Smooth muscle cell (in vitro differentiated cells): ENCODE results near the gene AGAP9. TPM values are rescaled to one million over a fixed set of nuclear protein-coding genes. Genes with fewer than 3 reads are reported as not detected.
A peak's percentile ranks its signal among the peaks of the same experiment; 100 is the strongest.
"Not testable (repeated sequence)": the region's sequence is repeated elsewhere in the genome, so short reads cannot be mapped to it uniquely, and the experiment has no call there.

Source experiments
- DNase-seq: peaks from one replicate; lab custom pipeline; 2025; ENCODE audit not compliant: unreplicated experiment; lab: John Stamatoyannopoulos, UW
- H2AFZ ChIP-seq: fragments of 200-600 bp; sonication (generic); 2 replicates; pipeline ENCODE4 v1.6.0; 2016; ENCODE audit warnings: antibody characterized with exemption, low read depth, mild to moderate bottlenecking
- H3F3A ChIP-seq: fragments of 200-600 bp; sonication (generic); 2 replicates; pipeline ENCODE4 v1.6.0; 2017; ENCODE audit warnings: antibody characterized with exemption, low read depth
- H3K27ac ChIP-seq: fragments of 200-600 bp; sonication (generic); 2 replicates; pipeline ENCODE4 v1.5.1; 2016; ENCODE audit warnings: low read depth, mild to moderate bottlenecking
- H3K27me3 ChIP-seq: fragments of 200-600 bp; sonication (generic); 2 replicates; pipeline ENCODE4 v1.6.1; 2016; ENCODE audit warnings: low read depth, mild to moderate bottlenecking
- H3K36me3 ChIP-seq: fragments of 200-600 bp; sonication (generic); 2 replicates; pipeline ENCODE4 v1.5.1; 2016; ENCODE audit warnings: low read depth
- H3K4me1 ChIP-seq: fragments of 200-600 bp; sonication (generic); 2 replicates; pipeline ENCODE4 v1.5.1; 2016; ENCODE audit warnings: low read depth
- H3K4me2 ChIP-seq: fragments of 200-600 bp; sonication (generic); 2 replicates; pipeline ENCODE4 v1.6.0; 2016; ENCODE audit warnings: mild to moderate bottlenecking
- H3K4me3 ChIP-seq: fragments of 200-600 bp; sonication (generic); 2 replicates; pipeline ENCODE4 v1.5.1; 2016; ENCODE audit warnings: mild to moderate bottlenecking
- H3K79me2 ChIP-seq: fragments of 200-600 bp; sonication (generic); 2 replicates; pipeline ENCODE4 v1.6.0; 2016; ENCODE audit warnings: low read depth, mild to moderate bottlenecking
- H3K9ac ChIP-seq: fragments of 200-600 bp; sonication (generic); 2 replicates; pipeline ENCODE4 v1.6.0; 2016; ENCODE audit warnings: low read depth
- H3K9me3 ChIP-seq: fragments of 200-600 bp; sonication (generic); replicated peaks from 2 replicates; pipeline ENCODE4 v1.5.1; 2016; ENCODE audit warnings: low read depth
- H4K20me1 ChIP-seq: fragments of 200-600 bp; sonication (generic); 2 replicates; pipeline ENCODE4 v1.6.0; 2016; ENCODE audit warnings: low read depth
- WGBS: methylation state at CpG from one replicate; pipeline ENCODE4 v1.1.7; 2016; ENCODE audit warnings: low lambda C conversion rate; 5-methylcytosine and 5-hydroxymethylcytosine counted together
- polyA plus RNA-seq: library from polyadenylated mRNA; unstranded; fragments of >200 nt; fragmentation: Nextera tagmentation; extraction: Ambion mirVana; gene quantifications from 2 replicates; pipeline ENCODE4 v1.2.1, GENCODE V29; 2016
- total RNA-seq: library from RNA; depleted of rRNA; stranded (reverse); fragments of >200 nt; gene quantifications from 2 replicates; pipeline ENCODE4 v1.2.3, GENCODE V29; 2014

Gene AGAP9
- total and polyA plus RNA-seq, 2 experiments from 2014 or later: 2.6 to 5.3 TPM

GRCh38 chr10:47559718-47560308 lies 36.4 kb upstream of the AGAP9 start:
- H3K27ac ChIP-seq, H3K4me3 ChIP-seq, H3K9me3 ChIP-seq, H3K27me3 ChIP-seq, H3K79me2 ChIP-seq, H3K36me3 ChIP-seq, H3K4me2 ChIP-seq, H3F3A ChIP-seq, H2AFZ ChIP-seq, H4K20me1 ChIP-seq, H3K9ac ChIP-seq, DNase-seq, H3K4me1 ChIP-seq: not testable (repeated sequence)
- 88% methylated on average over 1 of the region's 1 CpG for WGBS

- 79% methylated on average over 5 of the region's 5 CpGs for WGBS
- not testable (repeated sequence) for H3K4me1 ChIP-seq, H3K36me3 ChIP-seq, H3K4me3 ChIP-seq, H3K9me3 ChIP-seq, H3K79me2 ChIP-seq, H3F3A ChIP-seq, DNase-seq, H3K27me3 ChIP-seq, H3K4me2 ChIP-seq, H2AFZ ChIP-seq, H4K20me1 ChIP-seq
- H3K9ac ChIP-seq: peak overlapping the region; percentile 57
- H3K27ac ChIP-seq: peak overlapping the region; percentile 76
Observed at GRCh38 chr10:47558109-47558508, 34.7 kb upstream of the AGAP9 start.

GRCh38 chr10:47557616-47558015 lies 34.2 kb upstream of the AGAP9 start:
- not testable (repeated sequence) for H2AFZ ChIP-seq, H3K4me2 ChIP-seq, H3K79me2 ChIP-seq, H3K4me3 ChIP-seq, H3K4me1 ChIP-seq, DNase-seq, H3K27me3 ChIP-seq, H4K20me1 ChIP-seq, H3K9me3 ChIP-seq, H3F3A ChIP-seq, H3K36me3 ChIP-seq
- Histone ChIP-seq H3K27ac (peak overlapping the region; percentile 76), H3K9ac (peak overlapping the region; percentile 57)

- H3F3A ChIP-seq, DNase-seq, H3K27ac ChIP-seq, H3K79me2 ChIP-seq, H3K9ac ChIP-seq, H3K9me3 ChIP-seq, H3K36me3 ChIP-seq, H3K4me2 ChIP-seq, H2AFZ ChIP-seq, H3K4me1 ChIP-seq, H4K20me1 ChIP-seq, H3K27me3 ChIP-seq, H3K4me3 ChIP-seq: not testable (repeated sequence)
- WGBS: 97% methylated on average over 2 of the region's 2 CpGs
Observed at GRCh38 chr10:47555334-47555733, 31.9 kb upstream of the AGAP9 start.

GRCh38 chr10:47554552-47554951 lies 31.1 kb upstream of the AGAP9 start:
- H3K36me3 ChIP-seq, H3F3A ChIP-seq, DNase-seq, H3K4me1 ChIP-seq, H3K79me2 ChIP-seq, H2AFZ ChIP-seq, H3K4me3 ChIP-seq, H3K9me3 ChIP-seq, H4K20me1 ChIP-seq, H3K4me2 ChIP-seq, H3K27ac ChIP-seq, H3K9ac ChIP-seq, H3K27me3 ChIP-seq: not testable (repeated sequence)
- 100% methylated on average over 6 of the region's 6 CpGs for WGBS

GRCh38 chr10:47553860-47554247 lies 30.4 kb upstream of the AGAP9 start:
- Histone ChIP-seq H3K4me2 (peak overlapping the region; percentile 86), H3K4me3 (peak overlapping the region; percentile 57), H3K27ac (peak overlapping the region; percentile 78), H2AFZ (peak overlapping the region; percentile 8)
- not testable (repeated sequence) for H3K9ac ChIP-seq, H3K79me2 ChIP-seq, H4K20me1 ChIP-seq, H3F3A ChIP-seq, H3K27me3 ChIP-seq, H3K36me3 ChIP-seq, DNase-seq, H3K9me3 ChIP-seq, H3K4me1 ChIP-seq
- 42% methylated on average over 13 of the region's 17 CpGs for WGBS

GRCh38 chr10:47553214-47553859 lies 29.9 kb upstream of the AGAP9 start:
- not testable (repeated sequence) for H3K27me3 ChIP-seq
- DNase-seq: peak; percentile 63
- 2% methylated on average over 36 of the region's 60 CpGs for WGBS

GRCh38 chr10:47552719-47553118 lies 29.3 kb upstream of the AGAP9 start:
- H3K4me1 ChIP-seq: not testable (repeated sequence)

More at GRCh38 chr10:47553214-47553859, 29.9 kb upstream of the AGAP9 start:
- H3K4me3 ChIP-seq: peak overlapping the region; percentile 57
- H3K4me2 ChIP-seq: peak overlapping the region; percentile 86
- not testable (repeated sequence) for H3K4me1 ChIP-seq, H3F3A ChIP-seq, H3K9me3 ChIP-seq, H4K20me1 ChIP-seq, H3K36me3 ChIP-seq, H3K79me2 ChIP-seq
- peak overlapping the region; percentile 78 for H3K27ac ChIP-seq
- peak overlapping the region; percentile 69 for H3K9ac ChIP-seq
- peak overlapping the region; percentile 8 for H2AFZ ChIP-seq

More at GRCh38 chr10:47552719-47553118, 29.3 kb upstream of the AGAP9 start:
- not testable (repeated sequence) for H3K9me3 ChIP-seq, H4K20me1 ChIP-seq, H3K36me3 ChIP-seq, H3K79me2 ChIP-seq, H3F3A ChIP-seq, H3K27me3 ChIP-seq, DNase-seq
- WGBS: 14% methylated on average over 7 of the region's 7 CpGs
- H3K27ac ChIP-seq: peak overlapping the region; percentile 78
- H3K4me3 ChIP-seq: peak overlapping the region; percentile 57
- peak overlapping the region; percentile 70 for H3K4me2 ChIP-seq
- H2AFZ ChIP-seq: peak overlapping the region; percentile 8
- H3K9ac ChIP-seq: peak overlapping the region; percentile 69
